WTC11 (cell line): ENCODE results near the gene PRR7.

ENCODE experiments used
- CTCF ChIP-seq: fragments of 200-600 bp; IDR thresholded peaks from 2 replicates; pipeline ENCODE4 v1.8.0; 2022; ENCODE audit warnings: antibody characterized with exemption
- E2F4 ChIP-seq: sonication (generic); formaldehyde crosslinking; IDR thresholded peaks from 2 replicates; pipeline ENCODE4 v1.8.1; 2022; ENCODE audit warnings: low read depth, mild to moderate bottlenecking, moderate library complexity, missing genetic modification reagents, borderline replicate concordance
- FOXJ3 ChIP-seq: sonication (generic); formaldehyde crosslinking; IDR thresholded peaks from 2 replicates; pipeline ENCODE4 v1.9.0; 2021; ENCODE audit warnings: missing genetic modification reagents, mild to moderate bottlenecking, borderline replicate concordance
- IRF1 ChIP-seq: sonication (generic); formaldehyde crosslinking; IDR thresholded peaks from 2 replicates; pipeline ENCODE4 v1.8.0; 2023; ENCODE audit warnings: missing genetic modification reagents
- IRF2 ChIP-seq: sonication (generic); formaldehyde crosslinking; IDR thresholded peaks from 2 replicates; pipeline ENCODE4 v1.8.0; 2022; ENCODE audit warnings: low read depth, missing genetic modification reagents, borderline replicate concordance
- MXD4 ChIP-seq: fragments of 250-450 bp; sonication (Bioruptor Pico); IDR thresholded peaks from 2 replicates; pipeline ENCODE4 v1.8.0; 2021; ENCODE audit warnings: mild to moderate bottlenecking, moderate library complexity, borderline replicate concordance
- MYBL2 ChIP-seq: sonication (generic); formaldehyde crosslinking; IDR thresholded peaks from 2 replicates; pipeline ENCODE4 v1.8.1; 2023; ENCODE audit warnings: mild to moderate bottlenecking, moderate library complexity, missing genetic modification reagents
- TEAD4 ChIP-seq: sonication (generic); formaldehyde crosslinking; IDR thresholded peaks from 2 replicates; pipeline ENCODE4 v1.8.0; 2022; ENCODE audit warnings: mild to moderate bottlenecking, missing genetic modification reagents
- ZBTB43 ChIP-seq: sonication (generic); formaldehyde crosslinking; IDR thresholded peaks from 2 replicates; pipeline ENCODE4 v1.8.1; 2023; ENCODE audit warnings: mild to moderate bottlenecking, missing genetic modification reagents
- ZNF138 ChIP-seq: sonication (generic); formaldehyde crosslinking; conservative IDR thresholded peaks from 2 replicates; pipeline ENCODE4 v1.8.1; 2022; ENCODE audit warnings: mild to moderate bottlenecking, moderate library complexity, missing genetic modification reagents
- ZNF317 ChIP-seq: sonication (generic); formaldehyde crosslinking; IDR thresholded peaks from 2 replicates; pipeline ENCODE4 v1.8.1; 2023; ENCODE audit warnings: low read depth, mild to moderate bottlenecking, moderate library complexity, missing genetic modification reagents, borderline replicate concordance
- TF ChIP-seq, protein P1 (sequence below): fragments of 250-450 bp; sonication (Bioruptor Pico); IDR thresholded peaks from 2 replicates; pipeline ENCODE4 v1.8.0; 2021; ENCODE audit warnings: mild to moderate bottlenecking

DNA sequence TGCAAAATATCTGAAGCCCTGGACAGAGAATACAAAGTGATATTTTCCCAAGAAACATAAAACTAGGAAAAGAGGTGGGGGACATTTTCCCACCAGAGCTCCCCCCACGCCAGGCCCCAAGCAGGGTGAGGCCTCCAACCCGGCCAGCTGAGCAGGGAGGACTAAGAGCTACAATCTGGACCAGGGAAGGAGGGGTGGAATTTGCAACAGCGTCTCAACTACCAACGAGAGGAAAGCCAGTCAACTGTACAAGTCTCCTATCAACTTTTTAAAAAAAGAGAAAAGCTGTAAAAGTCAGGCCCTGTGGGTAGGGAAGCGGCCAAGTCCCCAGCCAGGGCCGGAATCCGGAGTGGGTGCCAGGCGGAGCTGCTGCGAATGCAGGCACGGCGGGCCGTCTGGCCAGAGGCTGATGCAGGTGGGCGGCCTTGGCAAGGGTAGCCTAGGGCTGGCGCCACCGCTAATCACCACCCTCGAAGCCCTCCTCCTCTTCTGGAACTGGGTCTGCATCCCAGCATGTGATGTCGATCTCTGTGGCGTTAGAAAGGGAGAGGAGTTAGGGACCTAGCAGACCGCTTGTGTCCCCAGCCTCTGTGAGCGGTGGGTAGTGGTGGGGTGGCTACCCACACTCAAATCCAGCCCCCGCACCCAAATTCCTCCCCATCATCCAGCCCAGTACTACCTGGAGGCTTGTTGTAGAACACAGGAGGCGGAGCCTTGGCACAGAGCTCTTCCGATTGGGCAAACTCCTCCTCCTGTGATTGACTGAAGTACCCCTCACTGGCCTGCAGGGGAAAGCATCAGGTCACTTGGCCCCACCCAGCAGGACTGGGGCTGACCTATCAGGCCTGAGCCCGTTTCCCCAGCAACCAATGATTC, 10.6 kb downstream of the PRR7 start:
- TF ChIP-seq FOXJ3 = no peak
- TF ChIP-seq ZNF317 (CRISPR knock-in tag) = no peak
- TF ChIP-seq CTCF = peak; percentile 55
- TF ChIP-seq E2F4 = no peak
- no peak for TF ChIP-seq MXD4 (CRISPR knock-in tag)
- no peak for TF ChIP-seq IRF2
- no peak for TF ChIP-seq MYBL2 (CRISPR knock-in tag)
- TF ChIP-seq, protein P1, sequence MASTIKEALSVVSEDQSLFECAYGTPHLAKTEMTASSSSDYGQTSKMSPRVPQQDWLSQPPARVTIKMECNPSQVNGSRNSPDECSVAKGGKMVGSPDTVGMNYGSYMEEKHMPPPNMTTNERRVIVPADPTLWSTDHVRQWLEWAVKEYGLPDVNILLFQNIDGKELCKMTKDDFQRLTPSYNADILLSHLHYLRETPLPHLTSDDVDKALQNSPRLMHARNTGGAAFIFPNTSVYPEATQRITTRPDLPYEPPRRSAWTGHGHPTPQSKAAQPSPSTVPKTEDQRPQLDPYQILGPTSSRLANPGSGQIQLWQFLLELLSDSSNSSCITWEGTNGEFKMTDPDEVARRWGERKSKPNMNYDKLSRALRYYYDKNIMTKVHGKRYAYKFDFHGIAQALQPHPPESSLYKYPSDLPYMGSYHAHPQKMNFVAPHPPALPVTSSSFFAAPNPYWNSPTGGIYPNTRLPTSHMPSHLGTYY (CRISPR knock-in tag) = no peak
- TF ChIP-seq TEAD4 = no peak
- no peak for TF ChIP-seq ZBTB43 (CRISPR knock-in tag)
- no peak for TF ChIP-seq IRF1 (CRISPR knock-in tag)
- no peak for TF ChIP-seq ZNF138 (CRISPR knock-in tag)
